Central memory CD8-positive, alpha-beta T cell (primary cell): ENCODE data around the gene ITGAD.

Experiments
- ATAC-seq: fragments of 150-1000 bp; cut with Tn5 transposase; replicated peaks from 2 replicates; pipeline ENCODE4 v1.10.0; 2022; ENCODE audit warnings: mild to moderate bottlenecking, moderate FRiP score, moderate number of reproducible peaks; ENCODE audit not compliant: poor library complexity, severe bottlenecking; ENCODE audit errors: extremely low read depth
- DNase-seq, 2 donors: peaks; one replicate each; pipeline ENCODE4 v3.0.0; 2021; ENCODE audit warnings: low spot score in 2 of 2
- H3K27ac Mint-ChIP-seq: one replicate; pipeline ENCODE4 v1.8.0; 2022; ENCODE audit warnings: low read depth, mild to moderate bottlenecking, moderate library complexity, mixed read lengths
- H3K27me3 Mint-ChIP-seq: one replicate; pipeline ENCODE4 v1.8.0; 2022; ENCODE audit warnings: mixed read lengths
- H3K36me3 Mint-ChIP-seq: one replicate; pipeline ENCODE4 v1.8.0; 2022; ENCODE audit warnings: mild to moderate bottlenecking, moderate library complexity, mixed read lengths; ENCODE audit not compliant: insufficient read depth
- H3K4me1 Mint-ChIP-seq: one replicate; pipeline ENCODE4 v1.8.0; 2022; ENCODE audit warnings: mixed read lengths
- H3K4me3 Mint-ChIP-seq: one replicate; pipeline ENCODE4 v1.8.0; 2022; ENCODE audit warnings: mild to moderate bottlenecking, moderate library complexity, mixed read lengths
- H3K9me3 Mint-ChIP-seq: one replicate; pipeline ENCODE4 v1.8.0; 2022; ENCODE audit warnings: mixed read lengths

Gene ITGAD

DNA sequence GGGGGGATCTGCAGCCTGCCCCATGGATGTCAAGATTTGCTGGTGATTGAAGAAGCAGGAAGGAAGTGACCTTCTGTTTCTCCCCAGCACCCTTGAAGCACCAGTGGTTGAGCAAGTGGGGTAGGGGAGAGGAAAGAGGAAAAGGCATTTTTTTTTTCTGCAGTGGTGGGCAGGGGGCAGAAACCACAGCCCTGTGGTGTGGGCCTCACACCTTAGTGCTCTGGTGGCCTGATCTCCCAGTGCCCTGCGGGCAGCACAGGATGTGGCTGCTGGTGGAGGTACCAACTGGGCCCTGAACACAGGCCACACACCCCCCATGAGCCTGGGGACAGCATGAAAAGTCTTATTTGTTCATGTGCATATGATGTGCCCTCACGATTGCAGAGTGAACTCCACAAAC lies 7.1 kb downstream of the ITGAD start:
- Mint-ChIP-seq H3K27me3 (no peaks in the 10 kb centered on the region), H3K36me3 (peaks cover 1% of the 10 kb centered on the region), H3K9me3 (peaks cover 8% of the 10 kb centered on the region), H3K27ac (no peak overlapping the region), H3K4me3 (peak overlapping the region; percentile 29), H3K4me1 (peaks cover 31% of the 10 kb centered on the region)
- no peak for DNase-seq
- ATAC-seq, result peak; percentile 58

GRCh38 chr16:31401436-31401835 lies 8.3 kb downstream of the ITGAD start:
- DNase-seq (no peak), ATAC-seq (no peak)
- Mint-ChIP-seq H3K36me3 (peaks cover 1% of the 10 kb centered on the region), H3K4me1 (peaks cover 31% of the 10 kb centered on the region), H3K27ac (no peak overlapping the region), H3K27me3 (no peaks in the 10 kb centered on the region), H3K4me3 (no peak overlapping the region), H3K9me3 (peaks cover 8% of the 10 kb centered on the region)

- Mint-ChIP-seq H3K4me3 (no peak overlapping the region), H3K27me3 (no peaks in the 10 kb centered on the region), H3K36me3 (peaks cover 1% of the 10 kb centered on the region), H3K4me1 (peaks cover 31% of the 10 kb centered on the region), H3K9me3 (peaks cover 8% of the 10 kb centered on the region), H3K27ac (no peak overlapping the region)
- ATAC-seq, result no peak
- no peak for DNase-seq
Observed at GRCh38 chr16:31402687-31403086, 9.6 kb downstream of the ITGAD start.

GRCh38 chr16:31403590-31404352 lies 10.6 kb downstream of the ITGAD start:
- ATAC-seq, result no peak
- no peak overlapping the region for H3K4me3 Mint-ChIP-seq
- peaks cover 8% of the 10 kb centered on the region for H3K9me3 Mint-ChIP-seq
- H3K27me3 Mint-ChIP-seq, result no peaks in the 10 kb centered on the region
- no peak overlapping the region for H3K27ac Mint-ChIP-seq
- no peak for DNase-seq
- H3K36me3 Mint-ChIP-seq, result peaks cover 1% of the 10 kb centered on the region
- peaks cover 37% of the 10 kb centered on the region for H3K4me1 Mint-ChIP-seq

DNA sequence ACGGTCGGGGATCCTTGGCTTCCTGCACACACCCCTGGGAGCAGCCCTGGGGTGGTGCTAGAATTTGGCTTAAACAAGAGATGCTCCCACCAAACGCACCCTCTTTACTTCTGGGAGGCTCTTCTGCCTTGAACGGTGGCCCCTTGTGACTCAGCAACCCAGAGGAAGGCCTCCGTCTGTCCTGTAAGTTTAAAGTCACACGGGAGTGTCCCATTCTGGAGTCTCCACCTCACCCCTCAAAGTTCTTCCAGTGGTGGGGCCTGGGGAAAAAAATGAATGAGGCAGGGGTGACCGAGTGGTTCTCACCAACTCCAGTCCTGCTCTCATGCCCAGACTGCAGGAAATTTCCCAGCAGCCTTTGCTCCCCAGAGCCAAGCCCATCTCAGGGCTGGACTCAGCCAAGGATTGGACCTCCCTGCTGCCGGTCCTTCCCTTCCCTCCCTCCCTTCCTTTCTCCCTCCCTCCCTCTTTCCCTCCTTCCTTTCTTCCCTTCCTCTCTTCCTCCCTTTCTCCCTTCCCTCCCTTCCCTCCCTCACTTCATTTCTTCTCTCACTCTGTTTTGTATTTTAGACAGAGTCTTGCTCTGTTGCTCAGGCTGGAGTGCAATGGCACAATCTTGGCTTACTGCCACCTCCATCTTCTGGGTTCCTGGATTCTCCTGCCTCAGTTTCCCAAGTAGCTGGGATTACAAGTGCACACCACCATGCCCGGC lies 11.4 kb downstream of the ITGAD start:
- Mint-ChIP-seq H3K27ac (peak overlapping the region; percentile 36), H3K9me3 (peaks cover 4% of the 10 kb centered on the region), H3K36me3 (peaks cover 1% of the 10 kb centered on the region), H3K4me3 (no peak overlapping the region), H3K27me3 (no peaks in the 10 kb centered on the region), H3K4me1 (peaks cover 32% of the 10 kb centered on the region)
- ATAC-seq (no peak), DNase-seq (no peak)

DNA sequence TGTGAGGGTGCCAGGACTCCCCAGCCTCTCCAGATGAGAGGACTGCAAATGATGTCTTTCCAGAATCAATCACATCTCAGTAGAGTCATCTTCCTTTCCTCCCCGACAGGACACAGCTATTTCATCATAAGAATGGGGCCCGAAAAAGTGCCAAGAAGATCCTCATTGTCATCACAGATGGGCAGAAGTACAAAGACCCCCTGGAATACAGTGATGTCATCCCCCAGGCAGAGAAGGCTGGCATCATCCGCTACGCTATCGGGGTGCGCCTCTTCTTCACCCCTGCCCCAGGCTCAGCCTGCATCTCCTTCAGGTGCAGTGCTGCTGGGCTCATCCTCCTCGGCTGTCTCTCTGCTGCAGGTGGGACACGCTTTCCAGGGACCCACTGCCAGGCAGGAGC lies 14.3 kb downstream of the ITGAD start:
- no peaks in the 10 kb centered on the region for H3K27me3 Mint-ChIP-seq
- no peak overlapping the region for H3K4me3 Mint-ChIP-seq
- DNase-seq, result no peak
- H3K9me3 Mint-ChIP-seq, result no peaks in the 10 kb centered on the region
- no peak for ATAC-seq
- peaks cover 16% of the 10 kb centered on the region for H3K4me1 Mint-ChIP-seq
- no peaks in the 10 kb centered on the region for H3K36me3 Mint-ChIP-seq
- H3K27ac Mint-ChIP-seq, result no peak overlapping the region

GRCh38 chr16:31409433-31409832 lies 16.3 kb downstream of the ITGAD start:
- H3K27ac Mint-ChIP-seq, result no peak overlapping the region
- H3K27me3 Mint-ChIP-seq, result no peaks in the 10 kb centered on the region
- DNase-seq (no peak), ATAC-seq (no peak)
- peaks cover 1% of the 10 kb centered on the region for H3K36me3 Mint-ChIP-seq
- no peaks in the 10 kb centered on the region for H3K9me3 Mint-ChIP-seq
- H3K4me1 Mint-ChIP-seq, result peaks cover 20% of the 10 kb centered on the region
- H3K4me3 Mint-ChIP-seq, result no peak overlapping the region

DNA sequence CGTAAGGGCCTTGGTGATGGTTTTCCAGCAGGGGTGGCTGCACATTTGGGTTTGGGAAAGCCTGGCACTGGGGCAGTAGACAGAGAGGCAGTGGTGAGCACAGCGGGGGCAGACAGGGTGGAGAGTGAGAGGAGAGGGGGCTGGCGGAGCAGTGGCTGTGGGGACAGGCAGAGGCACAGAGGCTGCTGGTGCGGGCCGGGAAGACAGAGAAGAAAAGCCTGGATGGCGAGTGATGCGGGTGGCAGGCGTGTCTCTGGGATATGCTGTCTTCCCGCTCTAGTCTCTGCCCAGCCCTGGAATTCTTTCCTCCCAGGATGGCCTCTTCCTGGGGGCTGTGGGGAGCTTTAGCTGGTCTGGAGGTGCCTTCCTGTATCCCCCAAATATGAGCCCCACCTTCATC lies 16.9 kb downstream of the ITGAD start:
- Mint-ChIP-seq H3K4me3 (no peak overlapping the region), H3K36me3 (peaks cover 3% of the 10 kb centered on the region), H3K27ac (no peak overlapping the region), H3K4me1 (peaks cover 26% of the 10 kb centered on the region), H3K27me3 (no peaks in the 10 kb centered on the region), H3K9me3 (no peaks in the 10 kb centered on the region)
- DNase-seq (no peak), ATAC-seq (no peak)

DNA sequence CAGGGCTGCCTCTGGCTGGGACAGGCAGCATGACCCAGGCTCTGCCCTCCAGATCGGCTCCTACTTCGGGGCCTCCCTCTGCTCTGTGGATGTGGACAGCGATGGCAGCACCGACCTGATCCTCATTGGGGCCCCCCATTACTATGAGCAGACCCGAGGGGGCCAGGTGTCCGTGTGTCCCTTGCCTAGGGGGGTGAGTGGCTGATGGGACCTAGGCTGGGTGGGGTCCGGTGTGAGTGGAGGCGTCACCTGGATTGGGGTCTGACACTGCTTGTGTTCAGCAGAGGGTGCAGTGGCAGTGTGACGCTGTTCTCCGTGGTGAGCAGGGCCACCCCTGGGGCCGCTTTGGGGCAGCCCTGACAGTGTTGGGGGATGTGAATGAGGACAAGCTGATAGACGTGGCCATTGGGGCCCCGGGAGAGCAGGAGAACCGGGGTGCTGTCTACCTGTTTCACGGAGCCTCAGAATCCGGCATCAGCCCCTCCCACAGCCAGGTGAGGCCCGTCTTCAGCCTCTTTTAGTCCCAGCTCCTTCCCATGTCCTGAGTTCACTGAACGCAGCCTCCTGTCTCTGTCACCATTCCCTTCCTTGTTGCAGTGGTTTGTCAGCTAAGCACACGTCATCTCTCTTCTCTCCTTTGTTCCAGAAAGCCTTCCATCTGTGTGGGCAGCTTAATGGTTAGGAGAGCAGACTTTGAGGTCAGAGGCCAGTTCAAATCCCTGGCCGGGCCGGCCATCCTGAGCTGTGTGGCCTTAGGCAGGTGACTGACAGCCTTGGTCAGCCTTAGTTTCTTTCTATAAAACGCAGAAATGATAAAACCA lies 18.1 kb downstream of the ITGAD start:
- no peak overlapping the region for H3K27ac Mint-ChIP-seq
- DNase-seq (no peak), ATAC-seq (no peak)
- H3K4me1 Mint-ChIP-seq, result peaks cover 36% of the 10 kb centered on the region
- no peak overlapping the region for H3K4me3 Mint-ChIP-seq
- no peaks in the 10 kb centered on the region for H3K9me3 Mint-ChIP-seq
- H3K36me3 Mint-ChIP-seq, result peaks cover 3% of the 10 kb centered on the region
- H3K27me3 Mint-ChIP-seq, result no peaks in the 10 kb centered on the region

GRCh38 chr16:31412750-31413149 lies 19.6 kb downstream of the ITGAD start:
- H3K4me3 Mint-ChIP-seq, result no peak overlapping the region
- peaks cover 3% of the 10 kb centered on the region for H3K36me3 Mint-ChIP-seq
- DNase-seq (no peak), ATAC-seq (no peak)
- no peaks in the 10 kb centered on the region for H3K9me3 Mint-ChIP-seq
- H3K4me1 Mint-ChIP-seq, result peaks cover 42% of the 10 kb centered on the region
- H3K27me3 Mint-ChIP-seq, result no peaks in the 10 kb centered on the region
- H3K27ac Mint-ChIP-seq, result no peak overlapping the region

- H3K4me3 Mint-ChIP-seq, result no peak overlapping the region
- no peaks in the 10 kb centered on the region for H3K9me3 Mint-ChIP-seq
- DNase-seq, result no peak
- H3K27me3 Mint-ChIP-seq, result no peaks in the 10 kb centered on the region
- H3K4me1 Mint-ChIP-seq, result peaks cover 47% of the 10 kb centered on the region
- ATAC-seq, result no peak
- peaks cover 5% of the 10 kb centered on the region for H3K36me3 Mint-ChIP-seq
- no peak overlapping the region for H3K27ac Mint-ChIP-seq
Observed at GRCh38 chr16:31413381-31413780, 20.2 kb downstream of the ITGAD start.

GRCh38 chr16:31413943-31414342 lies 20.8 kb downstream of the ITGAD start:
- H3K4me3 Mint-ChIP-seq, result no peak overlapping the region
- H3K9me3 Mint-ChIP-seq, result no peaks in the 10 kb centered on the region
- ATAC-seq (no peak), DNase-seq (no peak)
- H3K36me3 Mint-ChIP-seq, result peaks cover 5% of the 10 kb centered on the region
- H3K27me3 Mint-ChIP-seq, result no peaks in the 10 kb centered on the region
- no peak overlapping the region for H3K27ac Mint-ChIP-seq
- H3K4me1 Mint-ChIP-seq, result peaks cover 42% of the 10 kb centered on the region
